Gastroesophageal sphincter (tissue), 3 donors: ENCODE data around the gene ANO10.

ENCODE experiments used
- CTCF ChIP-seq, 4 experiments: fragments of 200-600 bp in 2 of 4; fragments of 450-650 bp in 2 of 4; sonication (generic) in 1 of 4; IDR thresholded peaks; one replicate each; pipeline ENCODE4 v1.5.1; 2017 to 2019; ENCODE audit warnings: antibody characterized with exemption in 4 of 4, mild to moderate bottlenecking in 2 of 4, moderate library complexity in 2 of 4
- POLR2A ChIP-seq, 2 donors: fragments of 450-650 bp; IDR thresholded peaks; one replicate each; pipeline ENCODE4 v1.6.1; 2017; ENCODE audit warnings: antibody characterized with exemption in 2 of 2, mild to moderate bottlenecking in 2 of 2, moderate library complexity in 1 of 2

GRCh38 chr3:43319376-43319775 is 302.4 kb downstream of the ANO10 start:
- no peak for TF ChIP-seq POLR2A (IDR thresholded peaks at IDR 0.05)
- TF ChIP-seq CTCF (IDR thresholded peaks at IDR 0.05): no peak
